K562 (cell line): ENCODE measurements around the gene VSIG10. TPM values are rescaled to one million over a fixed set of nuclear protein-coding genes. Genes with fewer than 3 reads are reported as not detected.
A peak's percentile ranks its signal among the peaks of the same experiment; 100 is the strongest.

Source experiments
- CCNT2 ChIP-seq: IDR thresholded peaks from 2 replicates; pipeline ENCODE4 v1.6.1; 2011; ENCODE audit warnings: borderline replicate concordance, low read depth, mild to moderate bottlenecking, moderate library complexity, mixed read lengths, low read length; ENCODE audit not compliant: insufficient read length; ENCODE audit errors: extremely low read depth
- DIDO1 ChIP-seq: fragments of 450-650 bp; IDR thresholded peaks from 2 replicates; pipeline ENCODE4 v1.6.1; 2016; ENCODE audit warnings: low read depth, missing biosample characterization, missing genetic modification characterization
- FOSL1 ChIP-seq: fragments of 200-800 bp; sonication (Bioruptor generic); conservative IDR thresholded peaks from 2 replicates; pipeline ENCODE4 v1.6.1; 2016; ENCODE audit warnings: missing genetic modification characterization, missing compliant biosample characterization
- HDAC1 ChIP-seq, 2 experiments: fragments of 450-650 bp; IDR thresholded peaks; 2 replicates each; pipeline ENCODE4 v1.6.1; 2016 to 2017; ENCODE audit warnings: inconsistent platforms in 1 of 2, mild to moderate bottlenecking in 1 of 2, moderate library complexity in 1 of 2
- HLTF ChIP-seq: fragments of 450-650 bp; IDR thresholded peaks from 2 replicates; pipeline ENCODE4 v1.6.1; 2016
- IRF2 ChIP-seq: sonication (generic); formaldehyde crosslinking; IDR thresholded peaks from 2 replicates; pipeline ENCODE4 v1.8.1; 2022; ENCODE audit warnings: mild to moderate bottlenecking, missing genetic modification reagents
- L3MBTL2 ChIP-seq: fragments of 450-650 bp; IDR thresholded peaks from 2 replicates; pipeline ENCODE4 v1.6.1; 2016; ENCODE audit warnings: mild to moderate bottlenecking, moderate library complexity
- MAFG ChIP-seq: fragments of 450-650 bp; conservative IDR thresholded peaks from 2 replicates; pipeline ENCODE4 v1.6.1; 2016; ENCODE audit warnings: missing genetic modification characterization, missing compliant biosample characterization
- NCOA2 ChIP-seq, 2 experiments: fragments of 450-650 bp; IDR thresholded peaks; 2 replicates each; pipeline ENCODE4 v1.6.1; 2018; ENCODE audit warnings: mild to moderate bottlenecking in 2 of 2, moderate library complexity in 1 of 2; ENCODE audit not compliant: partially characterized antibody in 2 of 2
- NFE2 ChIP-seq: IDR thresholded peaks from 2 replicates; pipeline ENCODE4 v1.6.1; 2014; ENCODE audit warnings: antibody characterized with exemption, low read depth
- NR2C1 ChIP-seq, 2 experiments: fragments of 450-650 bp; IDR thresholded peaks; 2 replicates each; pipeline ENCODE4 v1.6.1; 2017; ENCODE audit warnings: mild to moderate bottlenecking in 2 of 2, antibody characterized with exemption in 1 of 2, inconsistent platforms in 1 of 2, missing compliant biosample characterization in 1 of 2, missing genetic modification characterization in 1 of 2
- PTBP1 ChIP-seq: fragments of 200-400 bp; formaldehyde crosslinking; IDR thresholded peaks from 2 replicates; pipeline ENCODE4 v1.6.1; 2017; ENCODE audit warnings: low read depth, low read length
- RBM39 ChIP-seq: fragments of 200-400 bp; formaldehyde crosslinking; optimal IDR thresholded peaks from 2 replicates; pipeline ENCODE3; 2018; ENCODE audit warnings: low read depth, low read length
- TAL1 ChIP-seq: fragments of 450-650 bp; IDR thresholded peaks from 2 replicates; pipeline ENCODE4 v1.6.1; 2016; ENCODE audit warnings: mild to moderate bottlenecking
- TCF3 ChIP-seq: sonication (generic); formaldehyde crosslinking; IDR thresholded peaks from 2 replicates; pipeline ENCODE4 v1.4.0; 2020; ENCODE audit warnings: mild to moderate bottlenecking, missing genetic modification reagents
- YY1 ChIP-seq, 3 experiments: IDR thresholded peaks; 2 replicates each; pipeline ENCODE4 v1.6.1; 2011; ENCODE audit warnings: low read length in 2 of 3, mild to moderate bottlenecking in 2 of 3, moderate library complexity in 2 of 3, borderline replicate concordance in 1 of 3, control low read depth in 1 of 3, low read depth in 1 of 3; ENCODE audit not compliant: insufficient read depth in 3 of 3, insufficient replicate concordance in 2 of 3, control insufficient read depth in 1 of 3, insufficient read length in 1 of 3; ENCODE audit errors: extremely low read depth in 1 of 3
- ZFP36 ChIP-seq: fragments of 150-350 bp; IDR thresholded peaks from 2 replicates; pipeline ENCODE4 v1.6.1; 2018; ENCODE audit warnings: low read length, low read depth; ENCODE audit not compliant: partially characterized antibody
- ZNF707 ChIP-seq: fragments of 250-450 bp; sonication (Bioruptor Pico); conservative IDR thresholded peaks from 2 replicates; pipeline ENCODE4 v1.8.0; 2022; ENCODE audit warnings: inconsistent platforms, mild to moderate bottlenecking, moderate library complexity
- polyA plus RNA-seq, 8 experiments: library from polyadenylated mRNA; depleted of rRNA in 4 of 8; stranded (reverse) in 5 of 8; unstranded in 3 of 8; fragments of >200 nt; fragmentation: Nextera tagmentation in 2 of 8; fragmentation: Illumina TruSeq in 1 of 8; extraction: Ambion mirVana in 2 of 8; extraction: Trizol in 1 of 8; gene quantifications; 2 replicates each; pipeline versions ENCODE4 v1.2.1 to v1.2.3, GENCODE V29; 2011 to 2014; ENCODE audit warnings: inconsistent platforms in 1 of 8, missing spikeins in 1 of 8
- total RNA-seq, 7 experiments: library from RNA; depleted of rRNA in 6 of 7; stranded (reverse); fragments of >200 nt in 6 of 7; fragmentation: Illumina TruSeq in 2 of 7; extraction: Trizol in 2 of 7; gene quantifications; 2 replicates each; pipeline versions ENCODE4 v1.2.1 to v1.2.3, GENCODE V29; 2011 to 2021; ENCODE audit warnings: low replicate concordance in 1 of 7
- TF ChIP-seq, protein P1 (sequence below): sonication (generic); formaldehyde crosslinking; IDR thresholded peaks from 2 replicates; pipeline ENCODE4 v1.8.1; 2022; ENCODE audit warnings: missing genetic modification reagents
- TF ChIP-seq, protein P2 (sequence below): fragments of 250-450 bp; sonication (Bioruptor Pico); IDR thresholded peaks from 2 replicates; pipeline ENCODE4 v1.5.0; 2022; ENCODE audit warnings: mild to moderate bottlenecking
- TF ChIP-seq, protein P3 (sequence below): fragments of 150-350 bp; IDR thresholded peaks from 2 replicates; pipeline ENCODE4 v1.6.1; 2014; ENCODE audit warnings: low read depth, mild to moderate bottlenecking, low read length, borderline replicate concordance

VSIG10 gene
- total and polyA plus RNA-seq, 9 of the 15 experiments (the other 6 are each of a cell fraction or from before 2014, with no cell fraction given): 4.1 to 8.8 (median 4.7) TPM

DNA sequence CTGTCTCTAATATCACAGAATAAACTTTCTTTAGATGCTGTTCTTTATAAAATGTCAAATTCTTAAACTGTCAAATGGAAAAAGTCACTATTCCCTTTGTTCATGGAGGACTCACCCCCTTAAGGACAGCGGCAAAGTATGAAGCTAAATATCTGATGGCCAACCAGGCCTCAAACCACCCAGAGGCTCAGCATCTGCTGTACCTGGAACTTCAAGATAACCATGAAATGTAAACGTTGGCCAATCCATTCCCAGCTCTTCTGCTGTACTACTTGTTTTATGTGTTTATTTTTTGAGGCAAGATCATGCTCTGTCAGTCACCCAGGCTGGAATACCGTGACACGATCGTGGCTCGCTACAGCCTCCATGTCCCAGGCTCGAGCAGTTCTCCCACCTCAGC, 71.6 kb downstream of the VSIG10 start (continued):
- TF ChIP-seq, protein P1, sequence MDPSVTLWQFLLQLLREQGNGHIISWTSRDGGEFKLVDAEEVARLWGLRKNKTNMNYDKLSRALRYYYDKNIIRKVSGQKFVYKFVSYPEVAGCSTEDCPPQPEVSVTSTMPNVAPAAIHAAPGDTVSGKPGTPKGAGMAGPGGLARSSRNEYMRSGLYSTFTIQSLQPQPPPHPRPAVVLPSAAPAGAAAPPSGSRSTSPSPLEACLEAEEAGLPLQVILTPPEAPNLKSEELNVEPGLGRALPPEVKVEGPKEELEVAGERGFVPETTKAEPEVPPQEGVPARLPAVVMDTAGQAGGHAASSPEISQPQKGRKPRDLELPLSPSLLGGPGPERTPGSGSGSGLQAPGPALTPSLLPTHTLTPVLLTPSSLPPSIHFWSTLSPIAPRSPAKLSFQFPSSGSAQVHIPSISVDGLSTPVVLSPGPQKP (CRISPR knock-in tag): no peak
- TF ChIP-seq MAFG (tag) (no peak), ZFP36 (peak; percentile 21), PTBP1 (no peak), HLTF (no peak), CCNT2 (no peak), HDAC1 (IDR thresholded peaks at IDR 0.05) (no peak), NFE2 (no peak), RBM39 (no peak), IRF2 (CRISPR knock-in tag) (no peak), L3MBTL2 (peak; percentile 78), YY1 (IDR thresholded peaks at IDR 0.05; ENCODE audit: borderline replicate concordance in 1 of 3, control insufficient read depth in 1 of 3, extremely low read depth in 1 of 3, insufficient read depth in 3 of 3, insufficient read length in 1 of 3, insufficient replicate concordance in 2 of 3, low read depth in 1 of 3, low read length in 2 of 3) (no peak), NR2C1 (IDR thresholded peaks at IDR 0.05) (no peak), NR2C1 (tag; IDR thresholded peaks at IDR 0.05) (no peak), DIDO1 (tag) (no peak), TCF3 (peak; percentile 72), ZNF707 (CRISPR knock-in tag) (no peak), TAL1 (0 out of 2 replicates have a peak, but pooled peaks have one; percentile 34), NCOA2 (IDR thresholded peaks at IDR 0.05; ENCODE audit: partially characterized antibody in 2 of 2) (no peak), FOSL1 (tag) (no peak)
- TF ChIP-seq, protein P2, sequence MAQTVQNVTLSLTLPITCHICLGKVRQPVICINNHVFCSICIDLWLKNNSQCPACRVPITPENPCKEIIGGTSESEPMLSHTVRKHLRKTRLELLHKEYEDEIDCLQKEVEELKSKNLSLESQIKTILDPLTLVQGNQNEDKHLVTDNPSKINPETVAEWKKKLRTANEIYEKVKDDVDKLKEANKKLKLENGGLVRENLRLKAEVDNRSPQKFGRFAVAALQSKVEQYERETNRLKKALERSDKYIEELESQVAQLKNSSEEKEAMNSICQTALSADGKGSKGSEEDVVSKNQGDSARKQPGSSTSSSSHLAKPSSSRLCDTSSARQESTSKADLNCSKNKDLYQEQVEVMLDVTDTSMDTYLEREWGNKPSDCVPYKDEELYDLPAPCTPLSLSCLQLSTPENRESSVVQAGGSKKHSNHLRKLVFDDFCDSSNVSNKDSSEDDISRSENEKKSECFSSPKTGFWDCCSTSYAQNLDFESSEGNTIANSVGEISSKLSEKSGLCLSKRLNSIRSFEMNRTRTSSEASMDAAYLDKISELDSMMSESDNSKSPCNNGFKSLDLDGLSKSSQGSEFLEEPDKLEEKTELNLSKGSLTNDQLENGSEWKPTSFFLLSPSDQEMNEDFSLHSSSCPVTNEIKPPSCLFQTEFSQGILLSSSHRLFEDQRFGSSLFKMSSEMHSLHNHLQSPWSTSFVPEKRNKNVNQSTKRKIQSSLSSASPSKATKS (CRISPR knock-in tag): no peak
- TF ChIP-seq, protein P3, sequence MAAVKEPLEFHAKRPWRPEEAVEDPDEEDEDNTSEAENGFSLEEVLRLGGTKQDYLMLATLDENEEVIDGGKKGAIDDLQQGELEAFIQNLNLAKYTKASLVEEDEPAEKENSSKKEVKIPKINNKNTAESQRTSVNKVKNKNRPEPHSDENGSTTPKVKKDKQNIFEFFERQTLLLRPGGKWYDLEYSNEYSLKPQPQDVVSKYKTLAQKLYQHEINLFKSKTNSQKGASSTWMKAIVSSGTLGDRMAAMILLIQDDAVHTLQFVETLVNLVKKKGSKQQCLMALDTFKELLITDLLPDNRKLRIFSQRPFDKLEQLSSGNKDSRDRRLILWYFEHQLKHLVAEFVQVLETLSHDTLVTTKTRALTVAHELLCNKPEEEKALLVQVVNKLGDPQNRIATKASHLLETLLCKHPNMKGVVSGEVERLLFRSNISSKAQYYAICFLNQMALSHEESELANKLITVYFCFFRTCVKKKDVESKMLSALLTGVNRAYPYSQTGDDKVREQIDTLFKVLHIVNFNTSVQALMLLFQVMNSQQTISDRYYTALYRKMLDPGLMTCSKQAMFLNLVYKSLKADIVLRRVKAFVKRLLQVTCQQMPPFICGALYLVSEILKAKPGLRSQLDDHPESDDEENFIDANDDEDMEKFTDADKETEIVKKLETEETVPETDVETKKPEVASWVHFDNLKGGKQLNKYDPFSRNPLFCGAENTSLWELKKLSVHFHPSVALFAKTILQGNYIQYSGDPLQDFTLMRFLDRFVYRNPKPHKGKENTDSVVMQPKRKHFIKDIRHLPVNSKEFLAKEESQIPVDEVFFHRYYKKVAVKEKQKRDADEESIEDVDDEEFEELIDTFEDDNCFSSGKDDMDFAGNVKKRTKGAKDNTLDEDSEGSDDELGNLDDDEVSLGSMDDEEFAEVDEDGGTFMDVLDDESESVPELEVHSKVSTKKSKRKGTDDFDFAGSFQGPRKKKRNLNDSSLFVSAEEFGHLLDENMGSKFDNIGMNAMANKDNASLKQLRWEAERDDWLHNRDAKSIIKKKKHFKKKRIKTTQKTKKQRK: no peak
